ENCODE measurements around the gene LRIT3.

DNA sequence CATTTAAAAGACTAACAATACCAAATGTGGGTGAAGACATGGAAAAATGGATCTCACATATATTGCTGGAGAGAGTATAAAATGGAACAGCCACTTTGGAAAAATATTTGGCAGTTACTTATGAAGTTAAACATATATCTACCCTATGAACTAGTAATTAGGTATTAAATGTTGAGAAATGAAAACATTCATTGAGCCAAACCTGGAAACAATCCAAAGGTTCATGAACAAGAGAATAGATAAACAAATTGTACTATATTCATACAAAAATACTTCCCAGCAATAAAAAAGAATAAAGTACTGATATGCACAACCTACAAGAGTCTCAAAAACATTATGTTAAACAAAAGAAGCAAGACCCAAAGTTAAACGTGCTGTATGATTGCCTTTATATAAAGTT, 60.8 kb downstream of the LRIT3 start:
- TF ChIP-seq POLR2A (IDR thresholded peaks at IDR 0.05) (no peak), POLR2AphosphoS5 (IDR thresholded peaks at IDR 0.05) (no peak)
- TF ChIP-seq, protein P1, sequence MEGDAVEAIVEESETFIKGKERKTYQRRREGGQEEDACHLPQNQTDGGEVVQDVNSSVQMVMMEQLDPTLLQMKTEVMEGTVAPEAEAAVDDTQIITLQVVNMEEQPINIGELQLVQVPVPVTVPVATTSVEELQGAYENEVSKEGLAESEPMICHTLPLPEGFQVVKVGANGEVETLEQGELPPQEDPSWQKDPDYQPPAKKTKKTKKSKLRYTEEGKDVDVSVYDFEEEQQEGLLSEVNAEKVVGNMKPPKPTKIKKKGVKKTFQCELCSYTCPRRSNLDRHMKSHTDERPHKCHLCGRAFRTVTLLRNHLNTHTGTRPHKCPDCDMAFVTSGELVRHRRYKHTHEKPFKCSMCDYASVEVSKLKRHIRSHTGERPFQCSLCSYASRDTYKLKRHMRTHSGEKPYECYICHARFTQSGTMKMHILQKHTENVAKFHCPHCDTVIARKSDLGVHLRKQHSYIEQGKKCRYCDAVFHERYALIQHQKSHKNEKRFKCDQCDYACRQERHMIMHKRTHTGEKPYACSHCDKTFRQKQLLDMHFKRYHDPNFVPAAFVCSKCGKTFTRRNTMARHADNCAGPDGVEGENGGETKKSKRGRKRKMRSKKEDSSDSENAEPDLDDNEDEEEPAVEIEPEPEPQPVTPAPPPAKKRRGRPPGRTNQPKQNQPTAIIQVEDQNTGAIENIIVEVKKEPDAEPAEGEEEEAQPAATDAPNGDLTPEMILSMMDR (IDR thresholded peaks at IDR 0.05 in 8 of 11, conservative IDR thresholded peaks at IDR 0.05 in 3 of 11): no peak
